ENCODE measurements around the gene GPD1L. TPM values are rescaled to one million over a fixed set of nuclear protein-coding genes. Genes with fewer than 3 reads are reported as not detected.
A peak's percentile ranks its signal among the peaks of the same experiment; 100 is the strongest.

Gene GPD1L
- total and polyA plus RNA-seq, 2 of the 13 experiments (the other 11 are each of a cell fraction or from before 2014, with no cell fraction given) = 4.9 to 13.7 TPM

GRCh38 chr3:32216172-32216783 is 109.9 kb downstream of the GPD1L start (continued):
- TF ChIP-seq ZNF205 (CRISPR knock-in tag; IDR thresholded peaks at IDR 0.05) = peak; percentile 92
- no peak for TF ChIP-seq KIAA2018 (CRISPR knock-in tag; IDR thresholded peaks at IDR 0.05; ENCODE audit: borderline replicate concordance)
- peak; percentile 71 for TF ChIP-seq KMT2B (CRISPR knock-in tag; IDR thresholded peaks at IDR 0.05)
- TF ChIP-seq ZSCAN21 (CRISPR knock-in tag; IDR thresholded peaks at IDR 0.05; ENCODE audit: borderline replicate concordance) = peak; percentile 48; the same call in 1 of the 2 replicates
- peak; percentile 72; the same call in 1 of the 2 replicates for TF ChIP-seq CCDC6 (CRISPR knock-in tag; IDR thresholded peaks at IDR 0.05)
- TF ChIP-seq GABPA (IDR thresholded peaks at IDR 0.05; ENCODE audit: low read depth, low read length) = no peak
- TF ChIP-seq GABPA (CRISPR knock-in tag; IDR thresholded peaks at IDR 0.05; ENCODE audit: low read depth) = peak; percentile 56
- peak; percentile 97 for TF ChIP-seq ERF (CRISPR knock-in tag; IDR thresholded peaks at IDR 0.05)
- 0 out of 2 replicates have a peak, but pooled peaks have one; percentile 28 for TF ChIP-seq ZMYM2 (CRISPR knock-in tag; IDR thresholded peaks at IDR 0.05)
- no peak for TF ChIP-seq ZFP82 (CRISPR knock-in tag; IDR thresholded peaks at IDR 0.05; ENCODE audit: borderline replicate concordance)
- TF ChIP-seq PHF20 (CRISPR knock-in tag; IDR thresholded peaks at IDR 0.05) = no peak
- peak; percentile 78; the same call in 1 of the 2 replicates for TF ChIP-seq ZNF12 (CRISPR knock-in tag; IDR thresholded peaks at IDR 0.05)
- peak; percentile 77; the same call in 1 of the 2 replicates for TF ChIP-seq GATA4 (IDR thresholded peaks at IDR 0.05; ENCODE audit: borderline replicate concordance, low read depth)
- no peak for TF ChIP-seq ZNF572 (CRISPR knock-in tag; IDR thresholded peaks at IDR 0.05)
- no peak for TF ChIP-seq ATF5 (CRISPR knock-in tag; IDR thresholded peaks at IDR 0.05; ENCODE audit: low read depth)
- no peak for TF ChIP-seq ADNP (CRISPR knock-in tag; IDR thresholded peaks at IDR 0.05)
- TF ChIP-seq CBX5 (CRISPR knock-in tag; IDR thresholded peaks at IDR 0.05; ENCODE audit: borderline replicate concordance) = peak; percentile 95; the same call in 1 of the 2 replicates
- no peak for TF ChIP-seq ZBTB38 (CRISPR knock-in tag; IDR thresholded peaks at IDR 0.05)
- no peak for TF ChIP-seq PAF1 (CRISPR knock-in tag; IDR thresholded peaks at IDR 0.05)
- TF ChIP-seq TFE3 (CRISPR knock-in tag; IDR thresholded peaks at IDR 0.05) = peak; percentile 99
